Panc1 (cell line): ENCODE measurements around the gene TMCO1. TPM values are rescaled to one million over a fixed set of nuclear protein-coding genes. Genes with fewer than 3 reads are reported as not detected.

Experiments
- ATAC-seq: fragments of 200-7000 bp; cut with Tn5 transposase; 2 replicates; pipeline ENCODE4 v1.9.1; 2020; ENCODE audit warnings: mild to moderate bottlenecking, moderate library complexity
- BruUV-seq: library from RNA; stranded (reverse); fragments of 400-500 nt; replicated peaks from 2 replicates; lab custom pipeline; 2021; lab: Mats Ljungman, UMichigan
- CTCF ChIA-PET: fragments of 300-600 bp; sonication (Branson Sonifier 250); formaldehyde crosslinking; loops from one replicate; lab custom pipeline; 2022; ENCODE audit warnings: antibody characterized with exemption; lab: Charles Lee
- POLR2A ChIA-PET: fragments of 300-600 bp; sonication (Branson Sonifier 250); formaldehyde crosslinking; loops from one replicate; lab custom pipeline; 2022; ENCODE audit warnings: antibody characterized with exemption; lab: Charles Lee
- DNase-seq: peaks from one replicate; pipeline ENCODE4 v3.0.0-alpha.2; 2010; ENCODE audit warnings: low read depth, low spot score
- H3K27ac ChIP-seq: 2 replicates; pipeline ENCODE4 v1.5.1; 2011; ENCODE audit warnings: mild to moderate bottlenecking, low read length, inconsistent platforms
- H3K27me3 ChIP-seq: fragments of 200-500 bp; sonication (Bioruptor generic); 2 replicates; pipeline ENCODE4 v1.6.0; 2014; ENCODE audit warnings: low read length, inconsistent platforms; ENCODE audit not compliant: control insufficient read depth, insufficient read depth
- H3K36me3 ChIP-seq: fragments of 200-500 bp; sonication (Bioruptor generic); 2 replicates; pipeline ENCODE4 v1.5.1; 2014; ENCODE audit warnings: inconsistent platforms, mild to moderate bottlenecking, low read length, moderate library complexity; ENCODE audit not compliant: control insufficient read depth, insufficient read depth
- H3K4me1 ChIP-seq: 2 replicates; pipeline ENCODE4 v1.5.1; 2011; ENCODE audit warnings: inconsistent platforms, mild to moderate bottlenecking, low read length, moderate library complexity; ENCODE audit not compliant: control insufficient read depth, insufficient read depth
- H3K4me3 ChIP-seq, 2 experiments: 2 replicates each; pipeline ENCODE4 v1.5.1; 2011 to 2012; ENCODE audit warnings: low read depth in 2 of 2, low read length in 2 of 2, mild to moderate bottlenecking in 2 of 2, inconsistent platforms in 1 of 2, moderate library complexity in 1 of 2
- H3K9me3 ChIP-seq: fragments of 200-500 bp; sonication (Bioruptor generic); 2 replicates; pipeline ENCODE4 v1.5.1; 2014; ENCODE audit warnings: low read depth, mild to moderate bottlenecking, inconsistent platforms, low read length, moderate library complexity; ENCODE audit not compliant: control insufficient read depth, insufficient read depth
- CTCF ChIP-seq: fragments of 450-650 bp; IDR thresholded peaks from 2 replicates; pipeline ENCODE4 v1.5.1; 2017; ENCODE audit warnings: mild to moderate bottlenecking
- POLR2AphosphoS5 ChIP-seq: IDR thresholded peaks from 2 replicates; pipeline ENCODE4 v1.6.1; 2012; ENCODE audit warnings: mild to moderate bottlenecking, low read depth, low read length, moderate library complexity
- REST ChIP-seq, 2 experiments: IDR thresholded peaks; 2 replicates each; pipeline ENCODE4 v1.6.1; 2011 to 2012; ENCODE audit warnings: low read depth in 2 of 2, control low read depth in 1 of 2, low read length in 1 of 2, mild to moderate bottlenecking in 1 of 2, moderate library complexity in 1 of 2; ENCODE audit not compliant: insufficient read depth in 1 of 2
- SIN3A ChIP-seq: IDR thresholded peaks from 2 replicates; pipeline ENCODE4 v1.6.1; 2012; ENCODE audit warnings: low read depth, mild to moderate bottlenecking, low read length, moderate library complexity, borderline replicate concordance; ENCODE audit not compliant: insufficient read depth
- TCF7L2 ChIP-seq: IDR thresholded peaks from 2 replicates; pipeline ENCODE4 v1.6.1; 2011; ENCODE audit warnings: mild to moderate bottlenecking, low read depth, low read length, inconsistent platforms
- in situ Hi-C: cut with HindIII; loops from 2 replicates; pipeline ENCODE4 v1.10.0; 2016; ENCODE audit warnings: low sequenced_read_pairs, low pct_unique_long_range_greater_than_20kb
- intact Hi-C: fragments of 100-400 bp; cut with micrococcal nuclease; formaldehyde crosslinking; loops from one replicate; pipeline ENCODE4 v1.10.0; 2022; ENCODE audit not compliant: unreplicated experiment
- total RNA-seq: library from RNA; stranded (reverse); gene quantifications from one replicate; pipeline ENCODE4 v1.2.1, GENCODE V29; 2021; ENCODE audit not compliant: unreplicated experiment

The TMCO1 gene
- total RNA-seq, 1 experiment from 2014 or later = 103 TPM

GRCh38 chr1:165795894-165796293, 27.2 kb upstream of the TMCO1 start:
- H3K27ac ChIP-seq = no peak overlapping the region
- intact Hi-C loops = no loop called here
- H3K4me3 ChIP-seq = no peak overlapping the region
- no peaks in the 10 kb centered on the region for H3K27me3 ChIP-seq
- no peaks in the 10 kb centered on the region for H3K9me3 ChIP-seq
- no peaks in the 10 kb centered on the region for H3K36me3 ChIP-seq
- no peak for TF ChIP-seq CTCF
- TF ChIP-seq TCF7L2 = no peak
- no peak for TF ChIP-seq SIN3A
- TF ChIP-seq REST (IDR thresholded peaks at IDR 0.05; ENCODE audit: insufficient read depth in 1 of 2, low read depth in 2 of 2, low read length in 1 of 2) = no peak
- no peak for TF ChIP-seq POLR2AphosphoS5
- DNase-seq (no peak), ATAC-seq (no peak)
- BruUV-seq = no TSS peak
- POLR2A ChIA-PET = no interaction called here
- in situ Hi-C loops = no loop called here
- CTCF ChIA-PET = no interaction called here
- no peaks in the 10 kb centered on the region for H3K4me1 ChIP-seq

- TF ChIP-seq POLR2AphosphoS5 = no peak
- no peak for TF ChIP-seq REST (IDR thresholded peaks at IDR 0.05; ENCODE audit: insufficient read depth in 1 of 2, low read depth in 2 of 2, low read length in 1 of 2)
- no peak for TF ChIP-seq TCF7L2
- TF ChIP-seq SIN3A = no peak
- no peak for TF ChIP-seq CTCF
- CTCF ChIA-PET = no interaction called here
Measured at GRCh38 chr1:165793951-165794350, 25.3 kb upstream of the TMCO1 start.

More at GRCh38 chr1:165793951-165794350, 25.3 kb upstream of the TMCO1 start:
- POLR2A ChIA-PET = no interaction called here
- Histone ChIP-seq H3K4me3 (no peak overlapping the region), H3K4me1 (no peaks in the 10 kb centered on the region), H3K36me3 (no peaks in the 10 kb centered on the region), H3K27me3 (no peaks in the 10 kb centered on the region), H3K9me3 (no peaks in the 10 kb centered on the region), H3K27ac (no peak overlapping the region)
- intact Hi-C loops = no loop called here
- DNase-seq = no peak
- BruUV-seq = no TSS peak
- ATAC-seq = no peak
- in situ Hi-C loops = no loop called here
